A673 (cell line): Measurements from ENCODE around the gene LMNTD2. TPM values are rescaled to one million over a fixed set of nuclear protein-coding genes. Genes with fewer than 3 reads are reported as not detected.

Experiments used
- BruUV-seq: library from RNA; stranded (reverse); fragments of 400-500 nt; replicated peaks from 2 replicates; lab custom pipeline; 2021; lab: Mats Ljungman, UMichigan
- CTCF ChIA-PET: fragments of 300-600 bp; sonication (Branson Sonifier 250); formaldehyde crosslinking; loops from one replicate; lab custom pipeline; 2022; ENCODE audit warnings: antibody characterized with exemption; lab: Charles Lee
- POLR2A ChIA-PET: fragments of 300-600 bp; sonication (Branson Sonifier 250); formaldehyde crosslinking; loops from one replicate; lab custom pipeline; 2022; ENCODE audit warnings: antibody characterized with exemption; ENCODE audit not compliant: low non-redundant PET; lab: Charles Lee
- DNase-seq: peaks from one replicate; pipeline ENCODE4 v3.0.0-alpha.2; 2015; ENCODE audit warnings: low spot score
- H3K27ac ChIP-seq: fragments of 200-600 bp; sonication (generic); 2 replicates; pipeline ENCODE4 v1.5.1; 2016; ENCODE audit warnings: mixed run types, low read depth, mild to moderate bottlenecking, mixed read lengths, antibody characterized with exemption, low read length; ENCODE audit not compliant: poor library complexity, severe bottlenecking
- H3K27me3 ChIP-seq: fragments of 200-600 bp; sonication (generic); replicated peaks from 2 replicates; pipeline ENCODE4 v1.6.1; 2017; ENCODE audit warnings: mixed run types, low read depth, mild to moderate bottlenecking, mixed read lengths, antibody characterized with exemption, low read length; ENCODE audit not compliant: insufficient read depth, poor library complexity
- H3K36me3 ChIP-seq: fragments of 200-600 bp; sonication (generic); 2 replicates; pipeline ENCODE4 v1.6.1; 2016; ENCODE audit warnings: mixed run types, mild to moderate bottlenecking, mixed read lengths, antibody characterized with exemption, low read length; ENCODE audit not compliant: insufficient read depth, poor library complexity, severe bottlenecking
- H3K4me1 ChIP-seq: fragments of 200-600 bp; sonication (generic); 2 replicates; pipeline ENCODE4 v1.6.1; 2017; ENCODE audit warnings: mixed run types, mild to moderate bottlenecking, mixed read lengths, antibody characterized with exemption, low read length; ENCODE audit not compliant: insufficient read depth, poor library complexity, severe bottlenecking
- H3K4me3 ChIP-seq: fragments of 200-600 bp; sonication (generic); 2 replicates; pipeline ENCODE4 v1.5.1; 2016; ENCODE audit warnings: low read depth, mixed run types, mild to moderate bottlenecking, mixed read lengths, low read length; ENCODE audit not compliant: poor library complexity, severe bottlenecking
- H3K9me3 ChIP-seq: fragments of 200-600 bp; sonication (generic); 2 replicates; pipeline ENCODE4 v1.6.1; 2016; ENCODE audit warnings: mixed run types, low read depth, mild to moderate bottlenecking, mixed read lengths, antibody characterized with exemption, low read length; ENCODE audit not compliant: poor library complexity, severe bottlenecking
- EZH2 ChIP-seq: fragments of 200-600 bp; sonication (generic); IDR thresholded peaks from 2 replicates; pipeline ENCODE4 v1.6.1; 2017; ENCODE audit warnings: borderline replicate concordance, low read depth, mild to moderate bottlenecking, mixed read lengths, antibody characterized with exemption, low read length; ENCODE audit not compliant: poor library complexity, severe bottlenecking
- intact Hi-C: fragments of 100-400 bp; cut with micrococcal nuclease; formaldehyde crosslinking; loops from one replicate; pipeline ENCODE4 v1.10.0; 2022; ENCODE audit not compliant: unreplicated experiment
- total RNA-seq: library from RNA; stranded (reverse); gene quantifications from 2 replicates; pipeline ENCODE4 v1.2.3, GENCODE V29; 2021
- TF ChIP-seq, protein P1 (sequence below): fragments of 300-800, 200-600 bp; sonication (generic); conservative IDR thresholded peaks from 2 replicates; pipeline ENCODE4 v1.5.1; 2017; ENCODE audit warnings: low read depth, mild to moderate bottlenecking, antibody characterized with exemption, low read length, moderate library complexity, mixed read lengths

The LMNTD2 gene
- total RNA-seq, 1 experiment from 2014 or later = 1.1 TPM

DNA sequence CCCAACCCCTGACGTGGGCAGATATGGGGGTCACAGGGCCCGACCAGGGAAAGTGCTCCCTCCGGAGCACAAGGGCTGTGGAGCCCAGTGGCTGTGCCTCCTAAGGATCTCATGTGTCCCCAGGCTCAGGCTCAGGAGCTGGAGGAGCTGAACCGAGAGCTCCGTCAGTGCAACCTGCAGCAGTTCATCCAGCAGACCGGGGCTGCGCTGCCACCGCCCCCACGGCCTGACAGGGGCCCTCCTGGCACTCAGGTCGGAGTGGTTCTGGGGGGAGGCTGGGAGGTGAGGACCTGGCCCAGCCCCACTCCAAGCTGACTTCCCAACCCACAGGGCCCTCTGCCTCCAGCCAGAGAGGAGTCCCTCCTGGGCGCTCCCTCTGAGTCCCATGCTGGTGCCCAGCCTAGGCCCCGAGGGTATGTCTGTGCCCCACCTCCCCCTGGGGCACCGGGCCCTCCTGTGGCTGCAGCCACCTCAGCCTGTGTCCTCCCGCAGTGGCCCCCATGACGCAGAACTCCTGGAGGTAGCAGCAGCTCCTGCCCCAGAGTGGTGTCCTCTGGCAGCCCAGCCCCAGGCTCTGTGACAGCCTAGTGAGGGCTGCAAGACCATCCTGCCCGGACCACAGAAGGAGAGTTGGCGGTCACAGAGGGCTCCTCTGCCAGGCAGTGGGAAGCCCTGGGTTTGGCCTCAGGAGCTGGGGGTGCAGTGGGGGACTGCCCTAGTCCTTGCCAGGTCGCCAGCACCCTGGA, 2.7 kb upstream of the LMNTD2 start:
- POLR2A ChIA-PET = interaction anchor here (0.5 kb wide), 1 partner anchor 28 kb away, joined by 10 read pairs; no protein-coding TSS in a partner anchor
- H3K36me3 ChIP-seq = no peaks in the 10 kb centered on the region
- no peak for TF ChIP-seq EZH2
- TF ChIP-seq, protein P1, sequence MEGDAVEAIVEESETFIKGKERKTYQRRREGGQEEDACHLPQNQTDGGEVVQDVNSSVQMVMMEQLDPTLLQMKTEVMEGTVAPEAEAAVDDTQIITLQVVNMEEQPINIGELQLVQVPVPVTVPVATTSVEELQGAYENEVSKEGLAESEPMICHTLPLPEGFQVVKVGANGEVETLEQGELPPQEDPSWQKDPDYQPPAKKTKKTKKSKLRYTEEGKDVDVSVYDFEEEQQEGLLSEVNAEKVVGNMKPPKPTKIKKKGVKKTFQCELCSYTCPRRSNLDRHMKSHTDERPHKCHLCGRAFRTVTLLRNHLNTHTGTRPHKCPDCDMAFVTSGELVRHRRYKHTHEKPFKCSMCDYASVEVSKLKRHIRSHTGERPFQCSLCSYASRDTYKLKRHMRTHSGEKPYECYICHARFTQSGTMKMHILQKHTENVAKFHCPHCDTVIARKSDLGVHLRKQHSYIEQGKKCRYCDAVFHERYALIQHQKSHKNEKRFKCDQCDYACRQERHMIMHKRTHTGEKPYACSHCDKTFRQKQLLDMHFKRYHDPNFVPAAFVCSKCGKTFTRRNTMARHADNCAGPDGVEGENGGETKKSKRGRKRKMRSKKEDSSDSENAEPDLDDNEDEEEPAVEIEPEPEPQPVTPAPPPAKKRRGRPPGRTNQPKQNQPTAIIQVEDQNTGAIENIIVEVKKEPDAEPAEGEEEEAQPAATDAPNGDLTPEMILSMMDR = no peak
- CTCF ChIA-PET = no interaction called here
- no TSS peak for BruUV-seq
- DNase-seq = no peak
- no peaks in the 10 kb centered on the region for H3K9me3 ChIP-seq
- no peak overlapping the region for H3K27ac ChIP-seq
- no peaks in the 10 kb centered on the region for H3K27me3 ChIP-seq
- intact Hi-C loops = no loop called here
- peaks cover 9% of the 10 kb centered on the region for H3K4me1 ChIP-seq
- H3K4me3 ChIP-seq = no peak overlapping the region

DNA sequence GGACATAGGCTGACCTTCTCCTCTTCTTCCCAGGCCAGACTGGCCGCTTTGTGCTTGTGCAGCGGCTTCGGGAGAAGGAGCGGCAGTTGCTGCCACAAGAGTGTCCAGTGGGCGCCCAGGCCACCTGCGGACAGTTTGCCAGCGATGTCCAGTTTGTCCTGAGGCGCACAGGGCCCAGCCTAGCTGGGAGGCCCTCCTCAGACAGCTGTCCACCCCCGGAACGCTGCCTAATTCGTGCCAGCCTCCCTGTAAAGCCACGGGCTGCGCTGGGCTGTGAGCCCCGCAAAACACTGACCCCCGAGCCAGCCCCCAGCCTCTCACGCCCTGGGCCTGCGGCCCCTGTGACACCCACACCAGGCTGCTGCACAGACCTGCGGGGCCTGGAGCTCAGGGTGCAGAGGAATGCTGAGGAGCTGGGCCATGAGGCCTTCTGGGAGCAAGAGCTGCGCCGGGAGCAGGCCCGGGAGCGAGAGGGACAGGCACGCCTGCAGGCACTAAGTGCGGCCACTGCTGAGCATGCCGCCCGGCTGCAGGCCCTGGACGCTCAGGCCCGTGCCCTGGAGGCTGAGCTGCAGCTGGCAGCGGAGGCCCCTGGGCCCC, 1.6 kb upstream of the LMNTD2 start:
- BruUV-seq = no TSS peak

DNA sequence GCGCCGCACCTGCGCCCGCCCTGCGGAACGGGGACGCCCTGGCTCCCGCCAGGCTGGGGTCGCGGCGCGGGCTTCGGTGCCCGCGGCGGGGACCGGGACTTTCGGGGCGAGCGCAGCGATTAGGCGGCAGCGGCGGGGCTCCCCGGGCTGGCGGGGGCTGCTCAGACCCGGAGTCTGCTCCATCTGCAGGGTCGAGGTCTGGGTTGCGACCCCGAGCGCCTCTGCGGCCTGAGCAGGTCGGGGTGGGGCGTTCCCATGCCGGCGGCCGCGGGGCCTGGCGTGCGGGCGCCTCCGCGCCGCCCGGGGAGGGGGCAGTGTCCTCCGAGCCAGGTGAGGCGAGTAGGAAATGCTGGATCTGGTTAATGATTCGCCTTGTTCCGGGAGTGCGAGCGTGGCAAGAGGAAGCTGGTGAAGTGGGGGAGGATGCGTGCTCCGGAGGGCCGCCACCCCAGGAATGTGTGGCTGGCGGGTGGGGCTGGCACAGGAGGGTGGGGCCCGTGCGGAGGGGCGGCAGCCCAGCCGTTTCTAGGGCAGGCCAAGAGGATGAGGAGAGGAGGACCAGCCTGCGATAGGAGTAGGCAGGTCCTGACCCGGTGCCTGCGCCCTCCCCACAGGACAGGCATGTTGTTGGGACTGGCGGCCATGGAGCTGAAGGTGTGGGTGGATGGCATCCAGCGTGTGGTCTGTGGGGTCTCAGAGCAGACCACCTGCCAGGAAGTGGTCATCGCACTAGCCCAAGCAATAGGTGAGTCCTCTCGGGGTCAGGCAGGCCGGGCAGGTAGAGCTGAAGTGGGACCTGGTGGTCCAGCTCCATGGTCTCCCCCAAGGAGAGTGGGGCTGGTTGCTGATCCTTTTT, 838 bp upstream of the LMNTD2 start:
- H3K9me3 ChIP-seq = no peaks in the 10 kb centered on the region
- ChIA-PET POLR2A (no interaction called here), CTCF (no interaction called here)
- H3K36me3 ChIP-seq = no peaks in the 10 kb centered on the region
- no peak for TF ChIP-seq EZH2
- TF ChIP-seq, protein P1 = no peak
- intact Hi-C loops = no loop called here
- H3K27ac ChIP-seq = no peak overlapping the region
- DNase-seq = no peak
- H3K4me3 ChIP-seq = peak overlapping the region; percentile 72
- no TSS peak for BruUV-seq
- peaks cover 9% of the 10 kb centered on the region for H3K4me1 ChIP-seq
- peaks cover 12% of the 10 kb centered on the region for H3K27me3 ChIP-seq

More for the DNA sequence above, 1.6 kb upstream of the LMNTD2 start:
- ChIA-PET POLR2A (no interaction called here), CTCF (no interaction called here)
- no peak overlapping the region for H3K27ac ChIP-seq
- intact Hi-C loops = no loop called here
- H3K27me3 ChIP-seq = peaks cover 4% of the 10 kb centered on the region
- H3K4me3 ChIP-seq = peak overlapping the region; percentile 72
- TF ChIP-seq, protein P1 = no peak
- no peak for TF ChIP-seq EZH2
- DNase-seq = no peak
- no peaks in the 10 kb centered on the region for H3K9me3 ChIP-seq
- no peaks in the 10 kb centered on the region for H3K36me3 ChIP-seq
- peaks cover 9% of the 10 kb centered on the region for H3K4me1 ChIP-seq
